Germinal center (tissue), 1 donor: Measurements from ENCODE around the gene OR1N1.
"Not testable (repeated sequence)": the region's sequence is repeated elsewhere in the genome, so short reads cannot be mapped to it uniquely, and the experiment has no call there.

Experiments
- DNase-seq: peaks from one replicate; pipeline ENCODE4 v3.0.0; 2012; ENCODE audit warnings: mixed read lengths, low spot score

Gene OR1N1, protein sequence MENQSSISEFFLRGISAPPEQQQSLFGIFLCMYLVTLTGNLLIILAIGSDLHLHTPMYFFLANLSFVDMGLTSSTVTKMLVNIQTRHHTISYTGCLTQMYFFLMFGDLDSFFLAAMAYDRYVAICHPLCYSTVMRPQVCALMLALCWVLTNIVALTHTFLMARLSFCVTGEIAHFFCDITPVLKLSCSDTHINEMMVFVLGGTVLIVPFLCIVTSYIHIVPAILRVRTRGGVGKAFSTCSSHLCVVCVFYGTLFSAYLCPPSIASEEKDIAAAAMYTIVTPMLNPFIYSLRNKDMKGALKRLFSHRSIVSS

DNA sequence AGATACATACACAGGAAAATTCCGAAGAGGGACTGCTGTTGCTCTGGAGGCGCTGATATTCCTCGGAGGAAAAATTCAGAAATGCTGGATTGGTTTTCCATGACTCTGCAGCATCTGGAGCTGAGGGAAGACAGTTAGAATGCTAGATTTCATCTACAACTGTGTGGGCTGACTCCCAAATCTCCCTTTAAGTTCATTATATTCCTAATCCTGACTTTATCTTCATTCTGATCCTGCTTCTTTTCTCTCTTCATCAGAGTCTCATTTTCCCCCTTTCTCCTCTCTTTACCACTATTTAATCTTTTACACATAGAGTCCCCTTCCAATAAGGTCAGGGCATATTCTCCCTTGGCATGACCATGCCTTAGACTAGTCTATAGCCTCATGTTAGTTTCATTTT, at the start of gene OR1N1:
Gene OR1N1, minus strand, starts transcription at position 101 of the 400 bp plus-strand sequence. Its CDS starts 0 bp downstream, at position 101.
- no peak for DNase-seq

- no peak for DNase-seq
Observed at GRCh38 chr9:122572456-122572855, 45.4 kb upstream of the OR1N1 start.

DNA sequence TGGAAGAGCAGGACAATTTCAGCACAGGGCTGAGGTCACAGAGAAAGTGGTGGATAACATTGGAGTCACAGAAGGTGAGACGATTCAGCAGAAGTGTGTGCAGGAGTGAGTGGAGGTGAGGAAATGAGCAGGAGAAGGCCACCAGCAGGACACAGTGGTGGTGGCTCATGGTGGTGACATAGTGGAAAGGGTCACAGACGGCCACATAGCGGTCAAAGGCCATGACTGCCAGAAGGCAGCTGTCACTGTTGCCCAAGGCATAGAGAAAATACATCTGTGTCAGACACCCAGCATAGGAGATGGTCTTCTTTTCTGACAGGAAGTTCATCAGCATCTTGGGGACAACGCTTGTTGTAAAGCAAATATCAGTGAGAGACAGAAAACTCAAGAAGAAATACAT, 40.8 kb upstream of the OR1N1 start:
- DNase-seq: no peak

GRCh38 chr9:122562134-122562760, 35.2 kb upstream of the OR1N1 start:
- no peak for DNase-seq

DNA sequence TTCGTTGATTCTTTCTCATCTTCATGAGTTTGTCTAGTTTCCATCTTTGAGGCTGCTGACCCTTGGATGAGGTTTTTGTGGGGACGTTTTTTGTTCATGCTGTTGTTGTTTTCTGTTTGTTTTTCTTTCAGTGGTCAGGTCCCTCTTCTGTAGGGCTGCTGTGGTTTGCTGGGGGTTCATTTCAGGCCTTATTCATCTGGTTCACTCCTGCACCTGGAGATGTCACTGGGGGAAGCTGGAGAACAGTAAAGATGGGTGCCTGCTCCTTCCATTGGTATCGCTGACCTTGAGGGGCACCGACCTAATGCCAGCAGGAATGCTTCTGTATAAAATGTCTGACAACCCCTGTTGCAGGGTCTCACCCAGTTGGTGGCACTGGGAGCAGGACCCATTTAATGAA, 34.4 kb upstream of the OR1N1 start:
- no peak for DNase-seq

GRCh38 chr9:122552812-122553211, 25.7 kb upstream of the OR1N1 start, which contains the start of gene OR1N2:
OR1N2 (plus strand) TSS chr9:122553112; CDS start chr9:122553212, 100 bp downstream.
- DNase-seq: no peak

DNA sequence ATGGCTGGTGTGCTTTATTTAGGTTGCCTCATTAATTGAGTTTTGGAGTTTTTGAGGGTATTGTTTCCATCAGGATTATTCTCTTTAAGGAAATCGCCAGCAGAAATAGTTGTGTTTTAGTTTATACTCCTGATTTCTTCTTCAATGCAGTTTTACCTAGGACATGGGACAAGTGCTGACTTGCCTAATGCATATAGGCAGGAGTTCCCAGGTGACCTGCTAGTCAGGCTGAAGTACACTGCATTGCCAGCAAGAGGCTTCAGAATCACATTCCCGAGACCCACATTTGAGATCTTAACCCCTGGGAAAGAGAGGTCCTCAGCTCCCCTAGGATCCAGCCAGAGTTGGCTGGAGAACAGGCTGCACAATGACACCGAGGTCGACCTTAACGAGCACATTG, 24.3 kb upstream of the OR1N1 start:
- no peak for DNase-seq

DNA sequence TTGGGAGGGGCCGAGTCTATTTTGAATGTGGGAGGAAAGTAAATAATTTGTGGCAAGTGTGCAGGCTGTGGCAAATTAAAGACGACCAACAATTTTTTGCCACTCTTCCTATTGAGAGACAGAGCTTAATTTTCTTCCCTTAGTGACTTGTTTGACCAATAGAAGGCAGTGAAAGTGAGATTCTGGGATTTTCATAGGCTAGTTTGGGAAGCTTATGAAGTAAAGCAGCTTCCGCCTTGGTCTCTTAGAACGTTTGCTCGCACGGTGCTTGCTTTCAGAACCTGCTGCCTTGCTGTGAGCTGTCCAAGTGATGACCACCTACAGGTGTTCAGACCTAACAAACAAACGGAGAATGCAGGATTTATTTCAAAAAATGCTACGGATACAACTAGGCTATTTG, 19.1 kb upstream of the OR1N1 start:
- no peak for DNase-seq

DNA sequence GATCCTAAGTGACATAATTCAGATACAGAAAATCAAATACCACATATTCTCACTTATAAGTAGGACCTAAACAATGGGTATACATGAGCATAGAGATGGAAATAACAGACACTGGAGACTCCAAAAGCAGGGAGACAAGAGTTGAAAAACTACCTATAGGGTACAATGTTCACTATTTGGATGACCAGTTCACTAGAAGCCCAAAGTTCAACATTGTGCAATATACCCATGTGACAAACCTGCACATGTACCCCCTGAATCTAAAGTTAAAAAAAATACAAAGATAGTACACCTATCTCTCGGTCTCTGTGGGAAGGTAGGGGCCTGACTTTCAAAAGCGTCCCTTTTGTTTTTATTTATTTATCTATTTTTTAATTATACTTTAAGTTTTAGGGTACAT, 11.7 kb upstream of the OR1N1 start:
- no peak for DNase-seq

GRCh38 chr9:122537066-122537465, 10.0 kb upstream of the OR1N1 start:
- not testable (repeated sequence) for DNase-seq

- DNase-seq: no peak
Observed at GRCh38 chr9:122536134-122536533, 9.0 kb upstream of the OR1N1 start.

DNA sequence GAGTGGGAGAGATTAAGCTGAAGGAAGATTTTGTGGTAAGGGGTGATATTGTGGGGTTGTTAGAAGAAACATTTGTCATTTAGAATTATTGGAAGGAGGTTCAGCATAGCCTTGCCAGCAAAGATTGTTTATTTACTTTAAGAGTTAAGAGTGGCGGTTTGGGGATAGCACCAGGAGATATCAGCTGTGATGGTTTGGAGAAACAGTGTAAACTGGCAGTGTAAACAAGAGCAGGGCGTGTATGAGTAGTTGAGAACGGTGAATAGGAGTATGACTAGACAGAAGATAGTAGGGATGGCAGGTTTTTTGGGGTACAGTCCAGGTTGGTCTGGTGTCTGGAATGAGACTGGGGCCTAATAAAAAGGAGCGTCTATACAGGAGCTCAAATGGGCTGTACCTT, 4.1 kb upstream of the OR1N1 start:
- not testable (repeated sequence) for DNase-seq

DNA sequence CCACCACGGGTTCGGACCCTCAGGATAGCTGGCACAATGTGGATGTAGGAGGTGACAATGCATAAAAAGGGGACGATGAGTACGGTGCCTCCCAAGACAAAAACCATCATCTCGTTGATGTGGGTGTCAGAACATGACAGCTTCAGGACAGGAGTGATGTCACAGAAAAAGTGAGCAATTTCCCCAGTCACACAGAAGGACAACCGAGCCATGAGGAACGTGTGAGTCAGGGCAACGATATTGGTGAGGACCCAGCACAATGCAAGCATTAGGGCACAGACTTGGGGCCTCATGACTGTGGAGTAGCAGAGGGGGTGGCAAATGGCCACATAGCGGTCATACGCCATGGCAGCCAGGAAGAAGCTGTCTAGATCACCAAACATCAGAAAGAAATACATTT, 491 bp downstream of the OR1N1 start:
- no peak for DNase-seq

DNA sequence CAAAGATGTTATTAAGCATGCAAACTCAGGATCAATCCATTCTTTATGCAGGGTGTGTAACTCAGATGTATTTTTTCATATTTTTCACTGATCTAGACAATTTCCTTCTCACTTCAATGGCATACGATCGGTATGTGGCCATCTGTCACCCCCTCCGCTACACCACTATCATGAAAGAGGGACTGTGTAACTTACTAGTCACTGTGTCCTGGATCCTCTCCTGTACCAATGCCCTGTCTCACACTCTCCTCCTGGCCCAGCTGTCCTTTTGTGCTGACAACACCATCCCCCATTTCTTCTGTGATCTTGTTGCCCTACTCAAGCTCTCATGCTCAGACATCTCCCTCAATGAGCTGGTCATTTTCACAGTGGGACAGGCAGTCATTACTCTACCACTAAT, 7.7 kb downstream of the OR1N1 start:
- DNase-seq: no peak

DNA sequence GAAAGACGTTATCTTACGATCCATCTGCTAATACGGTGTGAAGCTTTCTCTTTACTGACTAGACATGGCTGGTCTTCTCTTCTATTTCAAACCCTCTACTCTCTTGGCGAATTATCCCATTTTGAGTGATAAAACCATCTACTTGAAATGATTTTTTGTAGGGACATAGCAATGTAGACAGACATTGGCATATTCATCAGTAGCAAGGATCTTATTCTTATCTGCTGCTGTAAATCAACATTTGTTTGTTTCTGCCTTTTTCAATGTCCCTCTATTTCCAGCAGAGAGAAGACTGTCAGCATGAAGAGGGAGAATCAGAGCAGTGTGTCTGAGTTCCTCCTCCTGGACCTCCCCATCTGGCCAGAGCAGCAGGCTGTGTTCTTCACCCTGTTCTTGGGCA, 8.3 kb downstream of the OR1N1 start, which contains the start of gene OR1J4:
Gene OR1J4, plus strand, starts transcription at position 301 of the 400 bp plus-strand sequence. Its CDS starts 0 bp downstream, at position 301.
- DNase-seq: no peak

DNA sequence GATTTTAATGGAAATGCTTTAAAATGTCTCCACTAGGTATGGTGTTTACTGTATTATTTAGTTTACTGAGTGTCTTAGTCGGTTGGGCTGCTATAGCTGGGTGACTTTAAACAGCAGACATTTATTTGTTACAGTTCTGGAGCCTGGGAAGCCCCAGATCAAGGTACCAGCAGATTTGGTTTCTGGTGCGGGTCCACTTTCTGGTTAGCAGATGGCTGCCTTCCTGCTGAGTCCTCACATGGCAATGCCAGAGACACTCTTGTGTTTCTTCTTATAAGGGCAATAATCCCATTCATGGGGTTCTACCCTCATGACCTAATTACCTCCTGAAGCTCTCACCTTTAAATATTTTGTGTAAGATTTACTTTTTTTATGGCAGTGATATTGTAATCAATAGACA, 8.9 kb downstream of the OR1N1 start:
- DNase-seq: no peak

DNA sequence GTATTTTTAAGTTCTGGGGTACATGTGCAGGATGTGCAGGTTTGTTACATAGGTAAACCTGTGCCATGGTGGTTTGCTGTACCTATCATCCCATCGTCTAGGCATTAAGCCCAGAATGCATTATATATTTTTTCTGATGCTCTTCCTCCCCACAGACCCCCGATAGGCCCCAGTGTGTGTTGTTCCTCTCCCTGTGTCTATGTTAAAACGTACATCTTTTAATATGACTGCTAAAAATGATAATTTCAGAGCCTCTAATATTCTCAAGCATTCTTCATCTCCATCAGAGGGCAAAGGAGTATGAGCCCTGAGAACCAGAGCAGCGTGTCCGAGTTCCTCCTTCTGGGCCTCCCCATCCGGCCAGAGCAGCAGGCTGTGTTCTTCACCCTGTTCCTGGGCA, 16.6 kb downstream of the OR1N1 start, which contains the start of gene OR1J2:
Gene OR1J2, plus strand, starts transcription at position 301 of the 400 bp plus-strand sequence. Its CDS starts 0 bp downstream, at position 301.
- DNase-seq: no peak

GRCh38 chr9:122506964-122507363, 20.1 kb downstream of the OR1N1 start:
- DNase-seq: no peak

- DNase-seq: peak; percentile 30
Observed at GRCh38 chr9:122498883-122499288, 28.2 kb downstream of the OR1N1 start.

DNA sequence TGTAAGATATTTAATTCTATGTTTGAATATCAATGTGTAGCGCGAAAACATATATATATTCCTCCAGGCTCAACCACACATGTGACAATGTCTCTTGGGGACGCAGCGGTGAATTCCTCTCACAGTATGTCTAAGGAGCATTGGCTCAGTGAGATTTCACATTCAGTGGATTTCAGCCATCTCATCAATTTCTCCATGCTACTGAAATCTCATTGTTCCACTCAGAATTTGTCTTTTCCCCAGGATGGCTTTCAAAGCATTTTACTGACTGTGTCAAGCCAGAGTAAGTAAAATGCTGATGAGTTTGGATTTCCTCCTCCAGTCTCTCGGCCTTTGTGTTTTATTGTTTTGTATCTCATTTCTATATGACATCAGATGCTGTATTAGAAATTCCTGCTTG, 48.0 kb downstream of the OR1N1 start:
- DNase-seq: no peak

DNA sequence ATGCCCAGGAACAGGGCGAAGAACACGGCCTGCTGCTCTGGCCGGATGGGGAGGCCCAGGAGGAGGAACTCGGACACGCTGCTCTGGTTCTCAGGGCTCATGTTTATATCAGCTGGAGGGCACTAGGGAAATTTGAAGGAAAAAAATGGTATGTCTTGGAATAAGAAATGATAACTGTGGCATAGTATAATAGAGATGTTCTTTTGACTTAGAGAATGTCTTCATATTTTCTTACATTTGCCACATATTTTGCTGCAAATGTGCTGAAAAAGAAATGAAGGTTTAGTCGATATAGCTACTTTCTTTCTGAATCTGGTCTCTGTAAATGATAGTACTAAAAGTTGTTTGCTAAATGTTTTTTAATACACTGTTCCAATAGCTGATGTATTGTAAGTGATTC, 49.3 kb downstream of the OR1N1 start, which contains the start of gene OR1J1:
Gene OR1J1, minus strand, starts transcription at position 101 of the 400 bp plus-strand sequence. Its CDS starts 0 bp downstream, at position 101.
- DNase-seq: no peak

GRCh38 chr9:122477346-122477745, 49.7 kb downstream of the OR1N1 start:
- no peak for DNase-seq
